SK-N-SH treated with all-trans-retinoic acid at 6 μM for 48 hours (cell line): ENCODE measurements around the gene DCBLD2.

ENCODE experiments used
- BACH2 ChIP-seq: fragments of 250-450 bp; sonication (Bioruptor Pico); IDR thresholded peaks from 2 replicates; pipeline ENCODE4 v1.9.0; 2021; ENCODE audit warnings: mild to moderate bottlenecking, borderline replicate concordance
- CSDC2 ChIP-seq: fragments of 250-450 bp; sonication (Bioruptor Pico); IDR thresholded peaks from 2 replicates; pipeline ENCODE4 v1.5.0; 2020; ENCODE audit warnings: mild to moderate bottlenecking, moderate library complexity
- CSRNP3 ChIP-seq: fragments of 250-450 bp; sonication (Bioruptor Pico); IDR thresholded peaks from 2 replicates; pipeline ENCODE4 v1.5.1; 2021; ENCODE audit warnings: mild to moderate bottlenecking, moderate library complexity
- POU6F1 ChIP-seq: fragments of 250-450 bp; sonication (Bioruptor Pico); IDR thresholded peaks from 2 replicates; pipeline ENCODE4 v1.8.0; 2021; ENCODE audit warnings: low read depth, mild to moderate bottlenecking, moderate library complexity, borderline replicate concordance
- TF ChIP-seq, protein P1 (sequence below): fragments of 250-450 bp; sonication (Bioruptor Pico); IDR thresholded peaks from 2 replicates; pipeline ENCODE4 v1.8.0; 2020; ENCODE audit warnings: mild to moderate bottlenecking, moderate library complexity, borderline replicate concordance
- TF ChIP-seq, protein P2 (sequence below): fragments of 250-450 bp; sonication (Bioruptor Pico); IDR thresholded peaks from 2 replicates; pipeline ENCODE4 v1.5.0; 2020; ENCODE audit warnings: mild to moderate bottlenecking, moderate library complexity

DNA sequence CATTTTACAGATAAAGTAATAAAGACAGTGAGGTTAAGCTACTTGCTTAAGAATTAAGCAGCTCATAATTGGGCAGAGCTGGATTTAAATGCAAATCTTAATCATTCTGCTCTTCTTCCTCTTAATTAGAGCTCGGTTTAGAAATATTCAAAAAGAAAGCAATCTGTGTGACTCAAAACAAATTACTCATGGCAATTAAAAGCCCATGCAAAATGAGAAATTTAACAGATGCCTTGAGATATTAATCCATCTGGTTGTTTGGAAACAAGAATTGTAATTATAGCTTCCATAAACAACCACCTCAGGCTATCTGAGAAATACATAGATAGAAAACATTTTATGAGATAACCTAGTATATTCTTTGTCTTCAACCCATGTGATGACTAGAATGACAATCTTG lies 44.2 kb upstream of the DCBLD2 start:
- TF ChIP-seq, protein P1, sequence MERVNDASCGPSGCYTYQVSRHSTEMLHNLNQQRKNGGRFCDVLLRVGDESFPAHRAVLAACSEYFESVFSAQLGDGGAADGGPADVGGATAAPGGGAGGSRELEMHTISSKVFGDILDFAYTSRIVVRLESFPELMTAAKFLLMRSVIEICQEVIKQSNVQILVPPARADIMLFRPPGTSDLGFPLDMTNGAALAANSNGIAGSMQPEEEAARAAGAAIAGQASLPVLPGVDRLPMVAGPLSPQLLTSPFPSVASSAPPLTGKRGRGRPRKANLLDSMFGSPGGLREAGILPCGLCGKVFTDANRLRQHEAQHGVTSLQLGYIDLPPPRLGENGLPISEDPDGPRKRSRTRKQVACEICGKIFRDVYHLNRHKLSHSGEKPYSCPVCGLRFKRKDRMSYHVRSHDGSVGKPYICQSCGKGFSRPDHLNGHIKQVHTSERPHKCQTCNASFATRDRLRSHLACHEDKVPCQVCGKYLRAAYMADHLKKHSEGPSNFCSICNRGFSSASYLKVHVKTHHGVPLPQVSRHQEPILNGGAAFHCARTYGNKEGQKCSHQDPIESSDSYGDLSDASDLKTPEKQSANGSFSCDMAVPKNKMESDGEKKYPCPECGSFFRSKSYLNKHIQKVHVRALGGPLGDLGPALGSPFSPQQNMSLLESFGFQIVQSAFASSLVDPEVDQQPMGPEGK (CRISPR knock-in tag), result no peak
- TF ChIP-seq CSRNP3 (CRISPR knock-in tag), result no peak
- TF ChIP-seq, protein P2, sequence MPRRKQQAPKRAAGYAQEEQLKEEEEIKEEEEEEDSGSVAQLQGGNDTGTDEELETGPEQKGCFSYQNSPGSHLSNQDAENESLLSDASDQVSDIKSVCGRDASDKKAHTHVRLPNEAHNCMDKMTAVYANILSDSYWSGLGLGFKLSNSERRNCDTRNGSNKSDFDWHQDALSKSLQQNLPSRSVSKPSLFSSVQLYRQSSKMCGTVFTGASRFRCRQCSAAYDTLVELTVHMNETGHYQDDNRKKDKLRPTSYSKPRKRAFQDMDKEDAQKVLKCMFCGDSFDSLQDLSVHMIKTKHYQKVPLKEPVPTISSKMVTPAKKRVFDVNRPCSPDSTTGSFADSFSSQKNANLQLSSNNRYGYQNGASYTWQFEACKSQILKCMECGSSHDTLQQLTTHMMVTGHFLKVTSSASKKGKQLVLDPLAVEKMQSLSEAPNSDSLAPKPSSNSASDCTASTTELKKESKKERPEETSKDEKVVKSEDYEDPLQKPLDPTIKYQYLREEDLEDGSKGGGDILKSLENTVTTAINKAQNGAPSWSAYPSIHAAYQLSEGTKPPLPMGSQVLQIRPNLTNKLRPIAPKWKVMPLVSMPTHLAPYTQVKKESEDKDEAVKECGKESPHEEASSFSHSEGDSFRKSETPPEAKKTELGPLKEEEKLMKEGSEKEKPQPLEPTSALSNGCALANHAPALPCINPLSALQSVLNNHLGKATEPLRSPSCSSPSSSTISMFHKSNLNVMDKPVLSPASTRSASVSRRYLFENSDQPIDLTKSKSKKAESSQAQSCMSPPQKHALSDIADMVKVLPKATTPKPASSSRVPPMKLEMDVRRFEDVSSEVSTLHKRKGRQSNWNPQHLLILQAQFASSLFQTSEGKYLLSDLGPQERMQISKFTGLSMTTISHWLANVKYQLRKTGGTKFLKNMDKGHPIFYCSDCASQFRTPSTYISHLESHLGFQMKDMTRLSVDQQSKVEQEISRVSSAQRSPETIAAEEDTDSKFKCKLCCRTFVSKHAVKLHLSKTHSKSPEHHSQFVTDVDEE (CRISPR knock-in tag), result no peak
- no peak for TF ChIP-seq POU6F1 (CRISPR knock-in tag)
- no peak for TF ChIP-seq CSDC2 (CRISPR knock-in tag)
- no peak for TF ChIP-seq BACH2 (CRISPR knock-in tag)
